Heart left ventricle (tissue), 13 donors: ENCODE results near the gene PDE11A.

Experiments used
- CTCF ChIP-seq, 12 donors: fragments of 200-600 bp; sonication (generic) in 4 of 12; IDR thresholded peaks; one replicate each; pipeline versions ENCODE4 v1.5.0 to v1.8.0; 2018 to 2022; ENCODE audit warnings: antibody characterized with exemption in 12 of 12, mild to moderate bottlenecking in 5 of 12
- POLR2A ChIP-seq, 2 donors: fragments of 450-650 bp; IDR thresholded peaks; one replicate each; pipeline ENCODE4 v1.6.1; 2017; ENCODE audit warnings: antibody characterized with exemption in 2 of 2, mild to moderate bottlenecking in 2 of 2, moderate library complexity in 2 of 2
- donor health status: ischemic (EF 13 %, LVEDD 7.1; RV severe dilation, severe dysfunction).
- donor health status: DM: no; HTN: yes; CAD: no.
- donor health status: DM: no; HTN: no; CAD: no.
- donor health status: ischemic (EF 25% LVEDD 6.9; RV normal size, moderate dysfunction).
- donor health status: ischemic (EF 25% LVEDD 5.7; RV mildly dilated, moderate dysfunction).
- donor health status: ischemic (EF 35%, LVEDD 5.7; RV mildly dilated, moderate dysfunction).
- donor health status: nonischemic (EF 11% LVEDD 7.7; RV severe dilation, severe dysfunction).
- donor health status: DM: yes; HTN: yes; CAD: no.
- donor health status: PGD.
- donor health status: ischemic (EF 29% LVEDD 5.4; RV normal size, mild dysfunction).
- donor health status: nonischemic (EF 23%, LVEDD 6.1; RV moderate dilation, normal function).

GRCh38 chr2:177748360-177748759 lies 324.2 kb downstream of the PDE11A start:
- TF ChIP-seq CTCF (IDR thresholded peaks at IDR 0.05) (no peak), POLR2A (IDR thresholded peaks at IDR 0.05) (no peak)
